Fibroblast of upper back skin (primary cell): ENCODE measurements around the gene CLEC16A.

Source experiments
- DNase-seq: peaks from one replicate; pipeline ENCODE4 v3.0.0-alpha.2; 2013

CLEC16A gene

GRCh38 chr16:11020388-11020787 is 76.0 kb downstream of the CLEC16A start:
- no peak for DNase-seq

DNA sequence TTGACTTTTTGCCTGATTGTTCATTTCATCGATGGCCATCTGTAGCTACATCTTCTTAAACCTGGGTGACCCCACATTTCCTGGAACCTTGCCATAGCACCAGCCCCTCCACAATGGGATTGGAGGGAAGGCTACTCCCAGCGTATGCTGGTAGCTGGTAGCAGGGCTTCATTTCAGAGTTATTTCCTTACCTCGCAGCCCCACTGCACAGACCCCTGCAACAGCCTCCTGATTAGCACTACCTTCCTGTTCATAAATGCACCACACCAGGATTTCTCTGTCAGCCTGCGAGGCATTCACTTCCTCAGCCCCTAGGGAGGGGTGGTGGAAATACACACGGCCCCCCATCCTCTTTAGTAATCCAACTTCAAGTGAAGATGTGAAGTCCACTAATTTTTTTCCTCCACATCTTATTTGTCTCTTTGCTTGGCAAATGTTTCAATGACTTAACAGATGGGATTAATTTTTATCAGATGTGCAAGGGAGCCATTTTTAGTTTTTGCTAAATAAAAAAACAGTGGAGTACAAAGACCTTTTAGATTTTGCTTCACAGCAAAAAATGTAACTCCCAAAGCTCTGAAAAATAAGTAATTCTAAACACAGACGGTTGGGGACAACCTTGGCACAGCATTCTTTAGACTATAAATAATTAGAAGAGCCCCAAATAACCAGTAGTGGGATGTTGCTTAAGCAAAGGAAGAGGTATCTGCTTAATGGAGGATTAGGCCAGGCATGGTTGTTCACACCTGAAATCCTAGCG is 76.6 kb downstream of the CLEC16A start:
- peak; percentile 68 for DNase-seq

DNA sequence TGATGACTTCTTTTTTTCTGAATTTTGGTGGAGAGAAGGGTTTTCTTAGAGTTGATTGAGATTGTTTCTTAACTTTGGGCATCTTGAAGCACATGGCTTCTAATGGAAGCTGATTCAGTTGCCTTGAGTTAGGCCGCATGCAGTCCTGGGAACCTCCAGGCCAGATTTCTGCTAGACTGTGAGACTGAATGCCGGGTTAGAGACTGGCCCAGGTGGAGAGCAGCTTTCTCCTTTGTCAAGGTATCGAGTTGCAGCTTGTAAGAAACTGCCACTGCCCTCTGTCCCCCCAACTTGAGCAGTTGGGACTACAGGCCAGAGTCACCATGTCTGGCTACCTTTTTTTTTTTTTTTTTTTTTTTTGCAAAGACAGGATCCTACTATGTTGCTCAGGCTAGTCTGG is 77.6 kb downstream of the CLEC16A start:
- DNase-seq, result no peak

- DNase-seq, result no peak
These were observed 79.1 kb downstream of the CLEC16A start for GRCh38 chr16:11023262-11024039.

DNA sequence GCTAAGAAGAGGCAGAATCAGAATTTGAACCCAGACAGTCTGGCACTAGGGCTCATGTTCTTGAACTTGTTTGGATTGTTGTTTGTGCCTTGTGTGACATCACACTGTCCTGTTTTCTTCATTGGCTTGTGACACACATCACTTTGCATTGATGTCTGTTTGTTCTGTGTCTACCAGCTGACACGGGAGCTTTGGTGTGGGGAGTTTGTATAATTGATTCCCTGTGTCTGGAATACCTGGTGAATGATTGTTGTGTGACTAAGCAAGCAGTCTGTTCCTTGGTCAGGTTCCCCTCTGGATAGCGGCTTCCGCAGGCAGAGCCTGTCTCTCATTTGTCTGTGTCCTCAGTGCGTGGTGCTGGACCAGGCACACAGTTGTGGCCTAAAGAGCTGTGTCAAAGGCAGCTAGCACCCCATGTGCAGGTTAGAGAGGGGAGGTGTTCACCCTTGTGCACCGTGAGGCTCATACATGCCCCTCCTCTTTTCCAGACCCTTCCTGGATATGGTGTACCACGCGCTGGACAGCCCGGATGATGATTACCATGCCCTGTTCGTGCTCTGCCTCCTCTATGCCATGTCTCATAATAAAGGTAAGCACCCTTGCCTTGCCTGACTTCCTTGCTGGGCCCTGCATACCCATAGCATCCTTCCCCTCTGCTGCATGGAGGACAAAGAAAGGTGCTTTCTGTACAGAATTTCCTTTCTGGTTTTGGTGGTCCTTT is 80.1 kb downstream of the CLEC16A start:
- DNase-seq, result peak; percentile 68

DNA sequence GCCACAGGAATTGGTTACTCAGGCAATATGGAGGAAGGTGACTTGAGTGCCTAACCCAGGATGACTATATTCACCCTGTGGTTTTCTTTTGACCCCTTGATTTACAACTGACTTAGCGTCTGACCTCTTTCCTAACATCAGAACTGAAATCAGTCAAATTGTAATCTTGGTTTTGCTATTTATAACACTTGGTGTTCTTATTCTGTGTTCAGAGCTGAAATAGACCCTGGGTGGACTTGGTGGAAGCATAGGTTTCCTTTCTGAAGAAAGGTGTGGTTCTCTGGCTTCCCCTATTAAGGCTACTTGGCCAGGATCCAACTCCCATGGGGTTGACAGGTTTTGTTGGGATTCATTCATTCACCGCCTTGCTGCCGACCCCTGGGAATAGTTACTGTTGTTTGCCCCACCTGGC is 80.8 kb downstream of the CLEC16A start:
- DNase-seq, result no peak

DNA sequence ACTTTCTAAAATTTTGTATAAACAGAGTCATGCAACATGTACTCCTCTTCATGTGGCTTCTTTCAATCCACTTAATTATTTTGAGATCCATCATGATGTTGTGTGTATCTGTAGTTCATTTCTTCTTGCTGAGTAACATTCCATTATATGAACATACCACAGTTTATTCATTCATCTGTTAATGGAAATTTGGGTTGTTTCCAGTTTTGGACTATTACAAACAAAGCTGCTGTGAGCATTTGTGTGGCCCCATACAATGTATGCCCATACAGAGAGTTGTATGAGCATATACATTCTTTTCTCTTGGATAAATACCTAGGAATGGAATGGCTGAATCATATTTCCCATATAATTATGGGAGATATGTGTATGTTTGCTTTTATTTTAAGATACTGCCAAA is 85.6 kb downstream of the CLEC16A start:
- DNase-seq, result peak; percentile 96

GRCh38 chr16:11030990-11031510 is 86.7 kb downstream of the CLEC16A start:
- no peak for DNase-seq

DNA sequence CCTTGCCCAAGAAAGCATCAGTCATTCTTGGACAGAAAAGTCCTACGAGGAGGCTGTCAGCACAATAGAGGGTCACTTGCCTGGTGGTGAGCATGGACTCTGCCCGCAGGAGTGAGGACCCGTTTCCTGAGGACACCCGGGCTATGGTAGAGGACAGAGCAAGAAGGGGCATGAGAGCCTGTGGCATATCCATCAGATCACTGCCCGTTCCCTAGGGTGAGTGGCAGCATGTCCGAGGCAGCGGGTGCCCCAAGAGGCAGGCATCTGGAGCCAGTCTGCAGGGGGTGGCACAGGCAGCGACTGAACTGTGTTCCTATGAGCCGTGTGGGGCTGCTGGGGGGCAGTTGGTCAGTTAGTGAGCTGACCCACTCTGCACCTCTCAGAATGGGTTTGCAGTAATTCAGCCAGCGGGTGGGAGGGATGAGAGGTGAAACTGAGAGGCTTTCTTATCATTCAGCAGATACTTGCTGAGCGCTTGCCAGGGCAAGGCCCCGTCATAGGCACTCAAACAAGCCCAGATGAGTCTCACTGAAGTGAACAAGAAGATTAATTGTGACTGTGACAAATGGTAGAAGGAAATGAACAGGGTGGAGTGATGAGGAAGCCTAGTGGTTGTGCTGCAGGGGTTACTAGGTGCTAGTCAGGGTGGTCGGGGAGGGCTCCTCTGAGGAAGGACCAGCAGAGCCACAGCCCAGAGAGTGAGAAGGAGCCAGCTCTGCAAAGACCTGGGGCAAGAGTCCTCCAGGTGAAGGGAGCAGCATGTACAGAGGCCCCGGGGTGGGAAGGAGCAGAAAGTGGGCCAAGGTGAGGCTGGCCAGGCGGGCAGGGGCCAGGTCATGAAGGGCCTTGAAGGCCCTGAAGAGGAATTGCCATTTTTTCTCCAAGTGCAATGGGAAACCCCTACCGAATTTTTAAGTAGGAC is 87.9 kb downstream of the CLEC16A start:
- no peak for DNase-seq

- DNase-seq, result peak; percentile 94
These were observed 88.5 kb downstream of the CLEC16A start for GRCh38 chr16:11032922-11033291.

DNA sequence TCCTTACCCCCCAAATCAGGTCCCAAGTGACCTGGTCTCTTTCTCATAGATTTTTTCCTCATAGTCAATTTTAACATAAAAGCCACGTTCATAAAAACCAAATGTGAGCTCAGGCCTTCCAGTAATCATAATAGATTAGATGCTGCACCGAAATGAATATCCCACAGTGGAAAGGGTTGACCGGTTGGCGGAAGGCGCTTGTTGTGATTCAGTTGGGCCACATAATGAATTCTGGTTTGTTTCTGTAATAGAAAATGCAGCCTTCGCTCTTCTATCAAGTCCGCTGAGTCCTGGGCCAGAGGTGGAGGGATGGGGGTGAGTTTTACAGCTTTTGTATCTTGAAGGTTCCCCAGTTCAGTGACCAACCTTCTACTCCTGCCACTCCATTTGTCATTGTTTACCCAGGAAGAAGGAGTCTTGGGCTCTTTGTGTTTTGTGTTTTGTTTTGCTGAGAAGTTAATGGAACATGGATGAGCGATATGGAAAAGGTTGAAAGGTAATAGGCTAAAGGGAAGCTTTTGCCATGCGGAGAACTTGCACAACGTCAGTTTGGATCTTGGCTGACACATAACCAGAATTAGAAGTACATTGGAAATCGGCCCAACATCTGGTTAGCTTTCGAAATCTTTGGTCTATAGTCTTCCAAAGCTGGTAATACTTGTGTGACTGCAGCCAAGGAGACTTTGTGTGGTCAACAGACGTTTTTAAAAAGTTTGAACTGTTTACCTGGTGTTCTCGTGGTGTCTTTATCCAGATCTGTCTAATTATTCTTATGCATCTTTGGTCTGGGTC is 89.5 kb downstream of the CLEC16A start:
- DNase-seq, result peak; percentile 89

- peak; percentile 48 for DNase-seq
These were observed 90.1 kb downstream of the CLEC16A start for GRCh38 chr16:11034481-11034931.

DNA sequence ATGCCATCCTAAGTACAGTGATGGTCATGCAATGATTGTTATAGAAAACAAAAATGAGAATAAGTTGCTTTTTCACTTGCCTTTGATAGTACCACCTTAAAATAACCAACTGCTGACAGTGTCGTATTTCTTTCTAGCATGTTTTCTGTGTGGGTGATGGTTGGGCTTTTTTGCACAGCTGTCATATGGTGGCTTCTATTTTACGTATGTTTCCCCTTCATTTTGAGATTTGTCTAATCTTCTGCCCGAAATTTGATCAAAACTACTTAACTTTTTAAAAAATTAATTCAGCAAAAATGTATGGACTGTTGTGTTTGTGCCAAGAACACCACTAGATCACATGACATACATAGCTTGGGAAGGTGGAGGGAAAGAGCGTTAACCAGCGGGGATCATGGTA is 90.7 kb downstream of the CLEC16A start:
- no peak for DNase-seq

- DNase-seq, result no peak
These were observed 91.7 kb downstream of the CLEC16A start for GRCh38 chr16:11036040-11036439.

GRCh38 chr16:11036868-11037410 is 92.6 kb downstream of the CLEC16A start:
- no peak for DNase-seq

DNA sequence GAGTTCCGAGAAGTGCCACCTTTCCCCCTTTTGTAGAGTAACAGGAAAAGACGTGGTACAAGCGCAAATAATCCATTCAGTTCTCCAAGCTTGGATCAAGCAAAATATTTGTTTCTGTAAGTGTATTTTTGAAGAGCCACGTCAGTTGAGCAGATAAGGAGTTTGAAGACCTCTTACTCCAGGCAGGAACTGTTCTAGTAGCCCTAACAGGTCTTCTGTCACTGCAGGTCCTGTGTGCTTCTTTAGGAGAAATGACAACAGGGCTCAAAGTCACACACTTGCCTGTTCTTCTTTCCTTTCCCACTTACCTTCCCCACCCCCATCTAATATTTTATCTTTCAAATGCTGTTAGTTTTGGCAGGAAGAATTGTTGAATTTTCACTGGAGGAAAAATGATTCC is 93.9 kb downstream of the CLEC16A start:
- DNase-seq, result no peak

DNA sequence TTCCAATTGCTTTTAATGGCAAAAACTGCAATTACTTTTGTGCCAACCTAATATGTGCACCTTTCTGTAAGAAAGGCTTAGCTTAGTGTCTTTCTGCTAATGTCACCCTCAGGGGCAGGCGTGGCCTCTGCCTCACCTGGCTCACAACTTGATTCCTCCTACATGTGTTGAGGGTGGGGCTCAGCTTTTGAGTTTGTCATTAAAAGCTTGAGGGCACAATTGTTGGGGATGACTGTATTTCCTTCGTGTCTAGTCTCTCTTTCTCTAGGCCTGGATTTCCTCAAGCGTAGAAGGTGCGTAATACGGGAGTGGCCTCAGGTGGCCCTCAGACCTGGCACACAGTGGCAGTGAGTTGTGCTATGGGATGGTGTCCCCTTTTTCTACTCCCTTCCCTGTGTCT is 94.4 kb downstream of the CLEC16A start:
- no peak for DNase-seq

DNA sequence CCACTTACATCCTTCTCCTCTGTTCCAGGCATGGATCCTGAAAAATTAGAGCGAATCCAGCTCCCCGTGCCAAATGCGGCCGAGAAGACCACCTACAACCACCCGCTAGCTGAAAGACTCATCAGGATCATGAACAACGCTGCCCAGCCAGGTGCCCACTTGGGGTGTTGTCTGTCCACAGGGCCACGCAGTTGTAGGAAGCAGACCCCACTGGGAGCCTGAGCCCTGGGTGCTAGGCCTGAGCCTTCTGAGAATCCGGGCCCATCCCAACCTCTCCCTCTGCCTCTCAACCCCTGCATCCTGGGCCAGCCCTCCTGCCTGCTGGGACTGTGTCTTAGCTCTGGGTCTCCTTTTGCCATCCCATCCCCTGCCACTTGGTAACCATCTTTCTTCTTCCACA is 95.4 kb downstream of the CLEC16A start:
- no peak for DNase-seq

GRCh38 chr16:11042191-11042590 is 97.8 kb downstream of the CLEC16A start:
- DNase-seq, result no peak

DNA sequence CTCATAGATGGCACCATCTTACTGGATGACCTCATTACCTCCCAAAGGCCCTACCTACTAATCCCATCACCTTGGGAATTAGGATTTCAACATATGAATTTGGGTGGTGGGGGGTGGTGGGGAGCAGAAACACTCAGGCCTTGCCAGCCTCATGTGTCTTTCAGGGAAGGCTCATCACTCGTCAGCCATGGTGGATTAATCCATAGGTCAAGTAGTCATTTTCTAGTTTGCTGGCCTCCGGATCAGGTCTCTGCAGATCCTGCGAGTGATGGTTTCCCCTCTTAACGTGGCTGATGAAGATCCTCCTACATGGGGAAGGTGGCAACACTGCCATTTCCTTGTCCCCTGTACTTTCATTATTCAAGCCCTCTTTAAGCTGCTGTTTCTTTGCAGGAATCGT is 101.1 kb downstream of the CLEC16A start:
- no peak for DNase-seq

GRCh38 chr16:11045846-11046245 is 101.5 kb downstream of the CLEC16A start:
- DNase-seq, result peak; percentile 40
